Germinal center (tissue), 1 donor: ENCODE measurements around the gene CHDH.

Source experiments
- DNase-seq: peaks from one replicate; pipeline ENCODE4 v3.0.0; 2012; ENCODE audit warnings: mixed read lengths, low spot score

The CHDH gene

GRCh38 chr3:53808496-53808895 lies 37.7 kb downstream of the CHDH start:
- DNase-seq = no peak

- DNase-seq = no peak
These were observed 39.0 kb downstream of the CHDH start for GRCh38 chr3:53807117-53807810.

GRCh38 chr3:53806182-53807116 lies 39.8 kb downstream of the CHDH start:
- DNase-seq = no peak

GRCh38 chr3:53805463-53806159 lies 40.6 kb downstream of the CHDH start:
- no peak for DNase-seq

- DNase-seq = no peak
These were observed 41.3 kb downstream of the CHDH start for GRCh38 chr3:53804697-53805462.

- no peak for DNase-seq
These were observed 42.2 kb downstream of the CHDH start for GRCh38 chr3:53803816-53804695.

DNA sequence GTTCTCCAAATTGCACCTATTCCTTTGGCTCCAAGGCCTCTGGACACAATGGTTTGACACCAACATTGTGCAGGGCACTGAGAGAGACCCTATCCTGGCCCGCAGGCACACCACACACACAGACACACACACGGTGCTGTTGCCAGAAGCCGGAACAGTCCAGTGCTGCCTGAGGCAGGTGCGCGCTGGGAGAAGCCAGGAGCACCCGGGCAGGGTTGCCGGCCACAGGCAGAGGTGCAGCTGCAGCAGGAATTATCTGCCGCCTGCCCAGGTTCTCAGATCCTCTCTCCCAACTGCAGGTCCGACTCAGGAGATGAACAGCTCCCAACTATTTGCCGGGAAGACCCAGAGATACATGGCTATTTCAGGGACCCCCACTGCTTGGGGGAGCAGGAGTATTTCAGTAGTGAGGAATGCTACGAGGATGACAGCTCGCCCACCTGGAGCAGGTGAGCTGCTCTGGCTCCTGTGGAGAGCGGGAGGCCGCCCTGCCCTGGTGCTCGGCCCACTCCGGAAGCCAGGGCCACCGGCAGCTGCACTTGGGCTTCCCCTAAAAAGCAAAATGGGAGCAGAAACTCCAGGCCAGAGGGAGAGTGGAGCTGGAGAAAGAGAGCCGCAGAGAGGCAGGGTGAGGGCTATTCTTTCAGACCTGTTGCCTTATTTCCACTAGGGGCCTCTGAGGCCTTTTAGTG lies 42.9 kb downstream of the CHDH start:
- DNase-seq = no peak

DNA sequence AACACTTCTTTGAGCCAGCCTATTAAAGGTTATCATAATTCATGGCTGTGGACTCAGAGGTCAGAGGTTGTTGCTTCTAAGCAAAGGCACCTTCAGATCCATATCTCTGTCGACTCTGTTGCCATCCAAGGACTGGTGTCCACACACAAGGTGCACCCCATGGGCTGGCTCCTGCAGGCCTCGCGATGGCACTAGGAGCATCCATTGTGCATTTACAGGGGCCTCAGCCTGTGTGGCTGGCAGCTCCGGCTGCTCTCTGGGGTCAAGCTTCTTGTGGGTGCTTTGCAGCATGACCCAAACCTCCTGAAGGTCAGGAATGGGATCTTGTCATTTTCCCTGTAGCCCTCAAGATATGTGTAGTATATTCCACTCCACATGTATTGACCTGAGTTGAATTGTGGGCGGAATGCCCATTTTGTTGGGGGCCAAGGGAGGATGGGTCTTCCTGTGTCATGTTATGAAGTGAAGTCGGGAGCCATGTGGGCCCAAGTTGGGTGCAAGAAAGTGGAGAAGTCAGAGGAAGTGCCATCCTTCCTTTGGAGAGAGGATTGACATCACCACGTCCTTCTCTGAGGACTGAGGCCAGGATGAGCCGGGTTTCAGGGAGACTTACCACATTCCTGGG lies 43.9 kb downstream of the CHDH start:
- DNase-seq = no peak

DNA sequence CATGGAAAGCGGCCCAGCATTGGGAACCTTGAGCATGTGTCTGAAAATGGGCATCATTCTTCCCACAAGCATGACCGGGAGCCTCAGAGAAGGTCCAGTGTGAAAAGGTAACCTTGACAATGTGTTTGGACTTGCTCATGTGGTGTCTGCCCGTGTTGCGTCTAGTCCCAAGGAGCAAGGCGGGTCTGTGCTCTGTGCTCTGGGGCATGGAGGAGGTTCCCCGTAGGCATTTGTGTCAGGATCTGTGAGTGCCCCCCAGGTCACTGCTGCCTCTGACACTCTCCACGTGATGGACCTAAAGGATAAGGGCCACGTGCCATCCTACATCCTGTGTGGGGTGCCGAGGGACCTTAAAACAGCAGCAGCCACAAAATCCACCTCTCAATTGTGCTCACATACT lies 44.9 kb downstream of the CHDH start:
- no peak for DNase-seq

- DNase-seq = no peak
These were observed 45.9 kb downstream of the CHDH start for GRCh38 chr3:53800041-53800906.

DNA sequence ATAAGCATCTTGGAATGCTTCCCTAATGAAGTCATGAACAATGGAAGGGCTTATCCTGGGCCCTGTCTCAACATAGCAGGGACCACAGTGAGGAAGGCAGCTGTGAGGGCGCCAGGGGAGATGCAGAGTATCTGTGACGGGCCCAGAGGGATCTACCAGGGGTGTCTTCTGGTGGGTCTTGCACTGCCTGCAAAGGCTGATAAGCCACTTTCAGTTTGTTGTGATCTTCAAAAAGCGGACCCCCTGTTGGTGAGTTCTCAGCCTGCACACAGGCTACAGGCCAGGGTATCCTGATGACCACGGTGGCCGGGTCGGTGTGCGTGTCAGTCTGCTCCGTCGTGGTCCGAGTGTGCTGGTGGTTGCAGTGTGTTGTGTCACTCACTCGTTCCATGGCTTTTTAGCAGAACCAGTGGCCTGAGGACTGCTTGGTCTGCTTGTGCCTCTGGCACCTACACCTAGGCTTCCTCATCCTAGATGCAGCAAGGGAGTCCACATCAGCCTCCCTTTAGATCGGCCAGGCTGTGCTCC lies 46.8 kb downstream of the CHDH start:
- no peak for DNase-seq

DNA sequence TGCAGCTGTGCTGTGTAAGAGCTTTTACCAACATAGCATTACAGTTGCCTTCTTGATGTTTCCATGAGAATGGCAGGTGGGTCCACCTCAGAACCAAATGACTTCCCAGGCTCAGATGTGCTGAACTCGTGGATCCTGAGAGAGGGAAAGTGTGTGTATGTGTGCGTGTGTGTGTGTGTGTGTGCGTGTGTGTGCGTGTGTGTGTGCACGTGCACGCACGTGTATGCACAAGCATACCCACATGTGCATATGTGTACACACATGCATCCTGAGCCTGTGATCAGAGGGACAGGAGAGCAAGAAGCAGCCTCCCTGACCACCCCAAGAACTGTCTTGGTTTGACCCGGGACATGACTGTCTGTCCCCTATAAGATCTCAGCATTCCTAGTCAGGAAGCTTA lies 48.1 kb downstream of the CHDH start:
- no peak for DNase-seq

GRCh38 chr3:53795789-53796560 lies 50.2 kb downstream of the CHDH start:
- DNase-seq = no peak

DNA sequence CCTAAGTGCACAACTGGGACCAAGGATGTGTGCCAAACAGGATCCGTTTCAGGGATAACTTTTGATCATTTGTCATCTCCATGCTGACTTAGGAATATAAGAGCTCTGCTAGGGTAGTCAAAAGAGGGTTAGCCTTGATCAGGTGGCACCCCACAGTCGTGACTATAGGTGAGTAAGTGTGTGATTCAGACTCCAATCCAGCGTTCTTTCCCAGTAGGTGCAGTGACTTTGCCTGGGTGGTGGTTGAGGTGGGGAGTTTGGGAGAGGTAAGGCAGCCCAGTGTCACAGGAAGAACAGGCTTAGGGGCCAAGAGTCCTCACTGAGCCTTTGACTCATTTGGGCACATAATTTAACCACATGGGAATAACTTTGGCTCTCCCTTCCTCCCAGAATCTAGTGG lies 51.0 kb downstream of the CHDH start:
- DNase-seq = no peak

DNA sequence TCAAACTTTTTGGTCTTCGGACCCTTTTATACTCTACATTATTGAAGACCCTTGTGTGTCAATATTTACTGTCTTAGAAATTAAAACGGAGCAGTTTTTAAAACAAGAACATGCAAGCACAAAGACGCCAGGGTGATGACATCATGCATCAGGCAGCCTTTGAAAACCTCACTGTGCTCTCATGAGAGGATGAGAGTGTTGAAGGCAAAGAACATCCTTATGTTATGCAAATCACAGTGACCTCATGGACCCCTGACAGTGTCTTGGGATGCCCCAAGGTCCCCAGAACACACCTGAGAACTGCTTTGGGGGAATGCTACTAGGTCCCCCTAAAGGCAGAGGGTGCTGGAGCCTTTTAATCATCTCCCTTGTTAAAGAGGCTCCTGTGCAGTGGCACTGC lies 51.6 kb downstream of the CHDH start:
- DNase-seq = no peak

DNA sequence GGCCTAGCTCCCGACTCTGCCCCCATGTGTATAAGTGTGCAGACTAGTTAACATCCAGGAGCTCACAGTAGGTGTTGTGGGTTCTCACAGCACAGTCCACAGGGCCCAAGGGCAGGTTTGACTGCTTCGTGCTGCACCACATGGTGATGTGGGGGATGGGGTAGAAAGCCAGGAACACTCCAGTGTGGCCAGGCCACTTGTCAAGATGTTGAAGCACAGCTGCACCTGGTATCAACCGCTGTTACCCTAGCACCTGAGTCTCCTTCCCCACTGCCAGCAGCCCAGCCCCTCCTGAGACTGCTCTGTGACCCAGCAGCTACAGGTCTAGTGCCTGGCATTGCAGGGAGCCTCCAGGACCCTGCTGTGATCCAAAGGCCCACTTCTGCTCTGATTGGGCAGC lies 53.4 kb downstream of the CHDH start:
- no peak for DNase-seq

GRCh38 chr3:53791317-53791716 lies 54.9 kb downstream of the CHDH start:
- DNase-seq = no peak

GRCh38 chr3:53790470-53790869 lies 55.7 kb downstream of the CHDH start:
- DNase-seq = no peak
